Breast epithelium (tissue), 4 donors: ENCODE results near the gene TOMM7. TPM values are rescaled to one million over a fixed set of nuclear protein-coding genes. Genes with fewer than 3 reads are reported as not detected.
"Not testable (repeated sequence)": the region's sequence is repeated elsewhere in the genome, so short reads cannot be mapped to it uniquely, and the experiment has no call there.

Experiments
- DNase-seq, 2 donors: peaks; one replicate each; pipeline ENCODE4 v3.0.0-alpha.2; 2019; ENCODE audit warnings: low spot score in 2 of 2
- H3K27ac ChIP-seq, 2 donors: fragments of 200-600 bp; sonication (generic) in 1 of 2; one replicate each; pipeline ENCODE4 v1.5.1; 2016 to 2019; ENCODE audit warnings: mild to moderate bottlenecking in 1 of 2
- H3K27me3 ChIP-seq, 2 donors: fragments of 200-600 bp; sonication (generic) in 1 of 2; one replicate each; pipeline versions ENCODE4 v1.5.1 to v1.6.0; 2017 to 2019; ENCODE audit warnings: control low read depth in 1 of 2, mild to moderate bottlenecking in 1 of 2
- H3K36me3 ChIP-seq: fragments of 200-600 bp; one replicate; pipeline ENCODE4 v1.5.1; 2019
- H3K4me1 ChIP-seq, 2 donors: fragments of 200-600 bp; sonication (generic); one replicate each; pipeline ENCODE4 v1.5.1; 2016 to 2019; ENCODE audit warnings: control low read depth in 1 of 2
- H3K4me3 ChIP-seq, 3 donors: fragments of 200-600 bp; sonication (generic); 1 replicate in 2 of 3; 2 replicates in 1 of 3; pipeline ENCODE4 v1.5.1; 2016 to 2019; ENCODE audit warnings: mild to moderate bottlenecking in 3 of 3, moderate library complexity in 2 of 3
- H3K9me3 ChIP-seq, 2 donors: fragments of 200-600 bp; sonication (generic) in 1 of 2; one replicate each; pipeline ENCODE4 v1.5.1; 2016 to 2019; ENCODE audit warnings: control low read depth in 1 of 2
- POLR2A ChIP-seq: fragments of 450-650 bp; IDR thresholded peaks from one replicate; pipeline ENCODE4 v1.6.1; 2016; ENCODE audit warnings: antibody characterized with exemption, mild to moderate bottlenecking, moderate library complexity
- POLR2AphosphoS5 ChIP-seq, 3 donors: sonication (generic); formaldehyde crosslinking; IDR thresholded peaks; one replicate each; pipeline ENCODE4 v1.6.1; 2017; ENCODE audit warnings: antibody characterized with exemption in 3 of 3
- intact Hi-C: fragments of 100-400 bp; cut with DNase I; formaldehyde crosslinking; loops from one replicate; pipeline ENCODE4 v1.15.1; 2023; ENCODE audit warnings: low total_unique reads
- total RNA-seq, 3 donors: library from RNA; depleted of rRNA; stranded (reverse); fragments of >200 nt; gene quantifications; one replicate each; pipeline ENCODE4 v1.1.0, GENCODE V29; 2016
- TF ChIP-seq, protein P1 (sequence below), 3 donors: fragments of 450-650 bp; IDR thresholded peaks; one replicate each; pipeline ENCODE4 v1.5.1; 2016 to 2017; ENCODE audit warnings: antibody characterized with exemption in 3 of 3, mild to moderate bottlenecking in 3 of 3, moderate library complexity in 3 of 3

The TOMM7 gene
- total RNA-seq, 3 donors from 2014 or later, result 191 to 304 (median 210) TPM

DNA sequence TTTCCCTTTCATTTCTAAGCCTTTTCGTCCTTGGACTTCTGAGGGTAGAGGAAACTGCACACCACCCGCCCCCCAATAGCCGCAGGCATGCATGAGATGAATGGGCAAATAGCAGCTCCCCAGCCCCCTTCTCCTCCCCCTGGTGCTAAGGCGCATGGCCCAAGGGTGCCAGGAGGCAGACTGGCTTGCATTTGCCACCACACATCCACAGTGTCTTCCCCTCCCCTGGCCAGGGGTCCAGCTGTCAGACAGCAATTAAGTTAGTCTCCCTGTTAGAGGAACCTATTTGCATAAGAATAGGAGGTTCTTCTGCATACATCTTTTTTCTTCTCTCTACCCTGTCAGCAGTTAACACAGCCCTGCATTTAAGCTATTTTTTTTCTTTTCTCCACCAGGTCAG lies 20.2 kb downstream of the TOMM7 start:
- no peaks in the 10 kb centered on the region for H3K9me3 ChIP-seq
- intact Hi-C loops, result no loop called here
- TF ChIP-seq, protein P1, sequence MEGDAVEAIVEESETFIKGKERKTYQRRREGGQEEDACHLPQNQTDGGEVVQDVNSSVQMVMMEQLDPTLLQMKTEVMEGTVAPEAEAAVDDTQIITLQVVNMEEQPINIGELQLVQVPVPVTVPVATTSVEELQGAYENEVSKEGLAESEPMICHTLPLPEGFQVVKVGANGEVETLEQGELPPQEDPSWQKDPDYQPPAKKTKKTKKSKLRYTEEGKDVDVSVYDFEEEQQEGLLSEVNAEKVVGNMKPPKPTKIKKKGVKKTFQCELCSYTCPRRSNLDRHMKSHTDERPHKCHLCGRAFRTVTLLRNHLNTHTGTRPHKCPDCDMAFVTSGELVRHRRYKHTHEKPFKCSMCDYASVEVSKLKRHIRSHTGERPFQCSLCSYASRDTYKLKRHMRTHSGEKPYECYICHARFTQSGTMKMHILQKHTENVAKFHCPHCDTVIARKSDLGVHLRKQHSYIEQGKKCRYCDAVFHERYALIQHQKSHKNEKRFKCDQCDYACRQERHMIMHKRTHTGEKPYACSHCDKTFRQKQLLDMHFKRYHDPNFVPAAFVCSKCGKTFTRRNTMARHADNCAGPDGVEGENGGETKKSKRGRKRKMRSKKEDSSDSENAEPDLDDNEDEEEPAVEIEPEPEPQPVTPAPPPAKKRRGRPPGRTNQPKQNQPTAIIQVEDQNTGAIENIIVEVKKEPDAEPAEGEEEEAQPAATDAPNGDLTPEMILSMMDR (IDR thresholded peaks at IDR 0.05), result no peak
- TF ChIP-seq POLR2AphosphoS5 (IDR thresholded peaks at IDR 0.05) (no peak), POLR2A (no peak)

DNA sequence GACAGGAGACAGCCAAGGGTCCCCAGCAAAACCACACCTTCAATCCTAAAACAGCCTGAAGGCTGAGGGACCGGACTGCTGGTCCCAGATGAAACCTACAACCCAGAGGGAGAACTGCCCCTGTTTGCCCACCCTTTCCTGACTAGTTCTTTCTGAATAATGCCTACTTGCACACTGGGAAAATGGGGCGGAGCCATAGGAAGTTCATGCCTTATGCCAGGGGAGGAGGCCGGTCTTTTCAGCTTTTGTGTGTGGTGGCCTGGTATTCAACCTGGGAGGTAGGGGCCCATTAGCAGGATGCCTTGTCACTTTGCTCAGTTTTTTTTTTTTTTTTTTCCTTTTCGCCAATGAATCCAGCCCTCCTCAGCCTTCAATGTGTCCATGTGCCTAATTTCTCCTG lies 20.7 kb downstream of the TOMM7 start:
- intact Hi-C loops, result no loop called here
- H3K27me3 ChIP-seq, result no peaks in the 10 kb centered on the region
- no peak for DNase-seq
- TF ChIP-seq POLR2A, result no peak
- H3K36me3 ChIP-seq, result no peaks in the 10 kb centered on the region
- H3K9me3 ChIP-seq, result no peaks in the 10 kb centered on the region
- H3K4me1 ChIP-seq, result no peaks in the 10 kb centered on the region
- H3K4me3 ChIP-seq, result no peak overlapping the region
- no peak overlapping the region for H3K27ac ChIP-seq

More for the DNA sequence above, 20.2 kb downstream of the TOMM7 start:
- Histone ChIP-seq H3K27me3 (no peaks in the 10 kb centered on the region), H3K27ac (no peak overlapping the region), H3K4me3 (no peak overlapping the region), H3K36me3 (no peaks in the 10 kb centered on the region), H3K4me1 (no peaks in the 10 kb centered on the region)
- DNase-seq, result no peak

DNA sequence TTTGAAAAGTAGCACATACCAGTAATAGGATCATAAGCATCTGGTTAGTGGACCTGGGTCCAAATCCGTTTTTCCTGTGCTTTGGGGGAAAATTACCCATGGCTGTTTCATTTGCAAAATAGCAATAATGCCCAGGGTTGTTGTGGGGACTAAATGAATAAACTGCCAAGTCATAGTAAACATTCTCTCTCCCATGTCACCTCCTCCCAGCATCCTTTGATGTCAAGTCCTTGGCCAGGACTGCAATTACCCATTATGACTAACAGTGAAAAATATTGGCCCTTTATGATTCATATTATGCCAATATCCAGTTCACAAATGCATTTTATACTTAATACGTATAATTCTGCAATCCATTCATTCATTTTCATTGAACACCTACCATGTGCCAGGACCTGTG lies 23.0 kb downstream of the TOMM7 start:
- TF ChIP-seq POLR2A, result no peak
- TF ChIP-seq, protein P1 (IDR thresholded peaks at IDR 0.05), result no peak
- Histone ChIP-seq H3K9me3 (peaks cover 0 to 3% of the 10 kb centered on the region in 2 donors), H3K36me3 (no peaks in the 10 kb centered on the region), H3K27me3 (no peaks in the 10 kb centered on the region), H3K4me3 (no peak overlapping the region), H3K4me1 (no peaks in the 10 kb centered on the region), H3K27ac (no peak overlapping the region)
- DNase-seq, result no peak
- intact Hi-C loops, result loop anchor here (10.0 kb wide), 1 partner anchor 705 kb away; no protein-coding TSS in a partner anchor

DNA sequence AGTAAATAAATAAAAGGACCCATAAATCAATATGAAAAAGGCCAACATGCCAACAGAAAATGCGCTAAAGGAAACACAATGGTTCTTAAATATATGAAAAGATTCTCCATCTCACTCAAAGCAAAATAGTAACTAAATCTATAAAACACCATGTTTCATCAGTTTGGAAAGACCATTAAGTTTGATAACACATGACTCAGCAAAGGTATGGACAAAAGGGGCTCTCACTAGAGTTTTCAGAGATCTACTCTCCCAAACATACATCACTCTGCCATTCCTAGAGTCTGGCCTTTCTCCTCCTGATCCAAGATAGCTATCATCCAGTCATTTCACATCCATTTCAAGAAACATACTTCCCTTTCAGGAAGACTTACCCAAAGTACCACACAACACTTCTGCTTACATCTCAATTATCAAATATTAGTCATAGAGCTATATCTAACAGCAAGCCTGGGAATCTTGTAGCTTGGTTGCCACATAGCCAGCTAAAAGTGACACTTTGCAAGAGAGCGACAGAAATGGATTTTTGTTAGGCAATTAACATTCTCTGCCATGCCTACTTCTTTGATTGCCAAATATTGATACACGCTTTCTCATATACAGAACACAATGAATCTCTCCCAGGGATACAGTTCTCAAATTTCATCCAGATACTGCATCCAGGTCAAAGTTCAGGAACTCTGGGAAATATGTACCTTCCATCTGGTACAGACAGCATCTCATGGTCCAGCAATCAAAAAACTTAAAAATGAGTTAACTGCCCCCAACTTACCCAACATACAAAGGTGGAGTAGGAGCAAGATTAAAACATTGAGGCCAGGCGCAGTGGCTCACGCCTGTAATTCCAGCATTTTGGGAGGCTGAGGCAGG lies 28.8 kb downstream of the TOMM7 start:
- no peak overlapping the region for H3K4me3 ChIP-seq
- peaks cover 0 to 3% of the 10 kb centered on the region in 2 donors for H3K9me3 ChIP-seq
- DNase-seq, result no peak
- H3K36me3 ChIP-seq, result no peaks in the 10 kb centered on the region
- no peaks in the 10 kb centered on the region for H3K4me1 ChIP-seq
- intact Hi-C loops, result loop anchor here (10.0 kb wide), 1 partner anchor 699 kb away; no protein-coding TSS in a partner anchor
- TF ChIP-seq POLR2AphosphoS5 (IDR thresholded peaks at IDR 0.05), result no peak
- no peaks in the 10 kb centered on the region for H3K27me3 ChIP-seq
- no peak overlapping the region for H3K27ac ChIP-seq

DNA sequence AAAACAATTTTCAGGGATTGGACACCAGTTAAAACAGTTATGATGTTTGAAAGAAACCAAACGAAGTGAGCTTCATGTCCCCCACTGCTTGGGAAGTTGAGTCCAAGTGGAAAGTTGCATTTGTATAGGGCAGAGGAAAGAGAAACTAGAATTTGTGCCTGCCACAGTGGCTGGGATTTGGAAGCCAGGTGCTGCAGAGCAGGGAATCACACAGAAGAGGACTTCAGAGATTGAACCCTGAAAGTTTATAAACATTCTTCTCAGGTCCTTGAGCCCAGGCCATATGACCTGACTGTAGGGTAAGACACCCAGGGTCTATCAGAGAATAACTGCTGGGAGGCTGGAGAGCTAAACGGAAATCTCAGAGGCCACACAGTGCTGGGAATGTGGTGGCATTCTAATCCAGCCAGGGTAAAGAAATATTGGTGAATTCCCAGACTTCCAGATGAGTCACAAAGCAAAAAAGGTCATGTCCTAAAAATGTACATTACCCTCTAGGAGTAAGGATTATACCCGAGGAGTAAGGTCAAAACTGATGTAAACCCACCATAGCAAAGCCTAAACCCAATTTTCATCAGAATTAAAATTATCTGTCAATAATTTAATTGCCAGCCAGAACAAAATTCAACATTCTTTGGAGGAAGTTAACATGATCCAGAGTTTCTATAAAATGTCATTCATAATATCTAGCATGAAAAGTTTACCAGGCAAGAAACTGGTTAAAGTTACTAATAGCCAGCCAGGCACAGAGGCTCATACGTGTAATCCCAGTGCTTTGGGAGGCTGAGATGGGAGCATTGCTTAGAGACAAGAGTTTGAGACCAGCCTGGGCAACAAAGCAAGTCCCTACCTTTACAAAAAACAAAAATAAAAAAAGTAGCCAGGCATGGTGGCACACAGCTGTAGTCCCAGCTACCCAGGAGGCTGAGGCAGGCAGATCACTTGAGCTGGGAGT lies 31.2 kb downstream of the TOMM7 start:
- no peaks in the 10 kb centered on the region for H3K4me1 ChIP-seq
- no peak overlapping the region for H3K4me3 ChIP-seq
- no peaks in the 10 kb centered on the region for H3K27me3 ChIP-seq
- H3K27ac ChIP-seq, result no peak overlapping the region
- TF ChIP-seq, protein P1 (IDR thresholded peaks at IDR 0.05), result no peak
- TF ChIP-seq POLR2A (no peak), POLR2AphosphoS5 (IDR thresholded peaks at IDR 0.05) (no peak)
- intact Hi-C loops, result loop anchor here (10.0 kb wide), 1 partner anchor 697 kb away; no protein-coding TSS in a partner anchor
- DNase-seq, result no peak
- H3K36me3 ChIP-seq, result no peaks in the 10 kb centered on the region
- H3K9me3 ChIP-seq, result peaks cover 0 to 2% of the 10 kb centered on the region in 2 donors

DNA sequence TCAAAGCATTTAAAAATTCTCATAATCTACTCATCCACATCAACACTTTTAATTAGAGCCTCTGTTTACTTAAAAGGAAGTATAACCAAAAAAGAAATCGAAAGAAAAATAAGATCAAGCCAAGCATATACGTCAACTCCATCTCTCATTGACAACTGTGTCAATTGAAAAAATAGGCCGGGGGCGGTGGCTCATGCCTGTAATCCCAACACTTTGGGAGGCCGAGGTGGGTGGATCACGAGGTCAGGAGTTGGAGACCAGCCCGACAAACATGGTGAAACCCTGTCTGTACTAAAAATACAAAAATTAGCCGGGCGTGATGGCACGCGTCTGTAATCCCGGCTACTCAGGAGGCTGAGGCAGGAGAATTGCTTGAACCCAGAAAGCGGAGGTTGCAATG lies 32.0 kb downstream of the TOMM7 start:
- H3K36me3 ChIP-seq, H3K4me1 ChIP-seq, H3K27me3 ChIP-seq, DNase-seq, H3K9me3 ChIP-seq, H3K27ac ChIP-seq: not testable (repeated sequence)
- intact Hi-C loops, result loop anchor here (10.0 kb wide), 1 partner anchor 696 kb away; no protein-coding TSS in a partner anchor
- peak overlapping the region in 1 of 3 donors; percentile 26 for H3K4me3 ChIP-seq
